GM23338 (cell line): ENCODE results near the gene CNOT8.

Experiments used
- CREB1 ChIP-seq: fragments of 250-450 bp; sonication (Bioruptor Pico); IDR thresholded peaks from 2 replicates; pipeline ENCODE4 v1.5.0; 2020; ENCODE audit warnings: low read depth, mild to moderate bottlenecking, moderate library complexity
- EZH2 ChIP-seq: fragments of 200-600 bp; sonication (generic); IDR thresholded peaks from one replicate; pipeline ENCODE4 v1.8.0; 2017; ENCODE audit warnings: antibody characterized with exemption, mild to moderate bottlenecking, low read depth; ENCODE audit not compliant: unreplicated experiment
- EZH2phosphoT487 ChIP-seq: fragments of 200-600 bp; sonication (generic); IDR thresholded peaks from one replicate; pipeline ENCODE4 v1.8.1; 2018; ENCODE audit warnings: antibody characterized with exemption; ENCODE audit not compliant: unreplicated experiment
- POLR2AphosphoS5 ChIP-seq: IDR thresholded peaks from 2 replicates; pipeline ENCODE4 v1.6.1; 2016; ENCODE audit warnings: antibody characterized with exemption, low read depth
- ZNF331 ChIP-seq: fragments of 250-450 bp; sonication (Bioruptor Pico); IDR thresholded peaks from 2 replicates; pipeline ENCODE4 v1.5.0; 2020; ENCODE audit warnings: low read depth, mild to moderate bottlenecking, moderate library complexity
- TF ChIP-seq, protein P1 (sequence below), 2 experiments: fragments of 200-600 bp in 1 of 2; sonication (generic) in 1 of 2; conservative IDR thresholded peaks; 2 replicates each; pipeline versions ENCODE4 v1.5.1 to v1.6.1; 2016 to 2017; ENCODE audit warnings: antibody characterized with exemption in 2 of 2, low read depth in 2 of 2, mild to moderate bottlenecking in 2 of 2, moderate library complexity in 1 of 2

GRCh38 chr5:154857530-154858296 lies 714 bp upstream of the CNOT8 start:
- TF ChIP-seq, protein P1, sequence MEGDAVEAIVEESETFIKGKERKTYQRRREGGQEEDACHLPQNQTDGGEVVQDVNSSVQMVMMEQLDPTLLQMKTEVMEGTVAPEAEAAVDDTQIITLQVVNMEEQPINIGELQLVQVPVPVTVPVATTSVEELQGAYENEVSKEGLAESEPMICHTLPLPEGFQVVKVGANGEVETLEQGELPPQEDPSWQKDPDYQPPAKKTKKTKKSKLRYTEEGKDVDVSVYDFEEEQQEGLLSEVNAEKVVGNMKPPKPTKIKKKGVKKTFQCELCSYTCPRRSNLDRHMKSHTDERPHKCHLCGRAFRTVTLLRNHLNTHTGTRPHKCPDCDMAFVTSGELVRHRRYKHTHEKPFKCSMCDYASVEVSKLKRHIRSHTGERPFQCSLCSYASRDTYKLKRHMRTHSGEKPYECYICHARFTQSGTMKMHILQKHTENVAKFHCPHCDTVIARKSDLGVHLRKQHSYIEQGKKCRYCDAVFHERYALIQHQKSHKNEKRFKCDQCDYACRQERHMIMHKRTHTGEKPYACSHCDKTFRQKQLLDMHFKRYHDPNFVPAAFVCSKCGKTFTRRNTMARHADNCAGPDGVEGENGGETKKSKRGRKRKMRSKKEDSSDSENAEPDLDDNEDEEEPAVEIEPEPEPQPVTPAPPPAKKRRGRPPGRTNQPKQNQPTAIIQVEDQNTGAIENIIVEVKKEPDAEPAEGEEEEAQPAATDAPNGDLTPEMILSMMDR (conservative IDR thresholded peaks at IDR 0.05; ENCODE audit: low read depth in 2 of 2), result no peak; a peak in 1 of 4 replicates
- TF ChIP-seq POLR2AphosphoS5 (peak; percentile 63), EZH2phosphoT487 (no peak), ZNF331 (no peak), EZH2 (no peak), CREB1 (CRISPR knock-in tag) (peak; percentile 78)
